GM12891 (cell line): ENCODE measurements around the gene NECAB2.

Source experiments
- POLR2AphosphoS5 ChIP-seq: IDR thresholded peaks from 2 replicates; pipeline ENCODE4 v1.6.1; 2011; ENCODE audit warnings: low read depth, low read length, control low read depth
- SPI1 ChIP-seq: IDR thresholded peaks from 2 replicates; pipeline ENCODE4 v1.6.1; 2011; ENCODE audit warnings: low read depth, low read length, control low read depth

GRCh38 chr16:84013787-84014569, 45.9 kb downstream of the NECAB2 start:
- no peak for TF ChIP-seq POLR2AphosphoS5
- TF ChIP-seq SPI1: no peak
